ENCODE measurements around the gene ZC3H13.

The ZC3H13 gene, protein sequence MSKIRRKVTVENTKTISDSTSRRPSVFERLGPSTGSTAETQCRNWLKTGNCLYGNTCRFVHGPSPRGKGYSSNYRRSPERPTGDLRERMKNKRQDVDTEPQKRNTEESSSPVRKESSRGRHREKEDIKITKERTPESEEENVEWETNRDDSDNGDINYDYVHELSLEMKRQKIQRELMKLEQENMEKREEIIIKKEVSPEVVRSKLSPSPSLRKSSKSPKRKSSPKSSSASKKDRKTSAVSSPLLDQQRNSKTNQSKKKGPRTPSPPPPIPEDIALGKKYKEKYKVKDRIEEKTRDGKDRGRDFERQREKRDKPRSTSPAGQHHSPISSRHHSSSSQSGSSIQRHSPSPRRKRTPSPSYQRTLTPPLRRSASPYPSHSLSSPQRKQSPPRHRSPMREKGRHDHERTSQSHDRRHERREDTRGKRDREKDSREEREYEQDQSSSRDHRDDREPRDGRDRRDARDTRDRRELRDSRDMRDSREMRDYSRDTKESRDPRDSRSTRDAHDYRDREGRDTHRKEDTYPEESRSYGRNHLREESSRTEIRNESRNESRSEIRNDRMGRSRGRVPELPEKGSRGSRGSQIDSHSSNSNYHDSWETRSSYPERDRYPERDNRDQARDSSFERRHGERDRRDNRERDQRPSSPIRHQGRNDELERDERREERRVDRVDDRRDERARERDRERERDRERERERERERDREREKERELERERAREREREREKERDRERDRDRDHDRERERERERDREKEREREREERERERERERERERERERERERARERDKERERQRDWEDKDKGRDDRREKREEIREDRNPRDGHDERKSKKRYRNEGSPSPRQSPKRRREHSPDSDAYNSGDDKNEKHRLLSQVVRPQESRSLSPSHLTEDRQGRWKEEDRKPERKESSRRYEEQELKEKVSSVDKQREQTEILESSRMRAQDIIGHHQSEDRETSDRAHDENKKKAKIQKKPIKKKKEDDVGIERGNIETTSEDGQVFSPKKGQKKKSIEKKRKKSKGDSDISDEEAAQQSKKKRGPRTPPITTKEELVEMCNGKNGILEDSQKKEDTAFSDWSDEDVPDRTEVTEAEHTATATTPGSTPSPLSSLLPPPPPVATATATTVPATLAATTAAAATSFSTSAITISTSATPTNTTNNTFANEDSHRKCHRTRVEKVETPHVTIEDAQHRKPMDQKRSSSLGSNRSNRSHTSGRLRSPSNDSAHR (N-terminal part only)

GRCh38 chr13:46052319-46053161, at the start of gene ZC3H13:
TSS of gene ZC3H13 (minus strand) at chr13:46052746. CDS start at chr13:46045507, 7,239 bp downstream.
- DNase-seq (ENCODE audit: extremely low read depth in 1 of 2, low read depth in 1 of 2), result peak; percentile 86 to 88

- DNase-seq (ENCODE audit: extremely low read depth in 1 of 2, low read depth in 1 of 2), result no peak
Observed at GRCh38 chr13:46102255-46102605, 49.7 kb upstream of the ZC3H13 start.

DNA sequence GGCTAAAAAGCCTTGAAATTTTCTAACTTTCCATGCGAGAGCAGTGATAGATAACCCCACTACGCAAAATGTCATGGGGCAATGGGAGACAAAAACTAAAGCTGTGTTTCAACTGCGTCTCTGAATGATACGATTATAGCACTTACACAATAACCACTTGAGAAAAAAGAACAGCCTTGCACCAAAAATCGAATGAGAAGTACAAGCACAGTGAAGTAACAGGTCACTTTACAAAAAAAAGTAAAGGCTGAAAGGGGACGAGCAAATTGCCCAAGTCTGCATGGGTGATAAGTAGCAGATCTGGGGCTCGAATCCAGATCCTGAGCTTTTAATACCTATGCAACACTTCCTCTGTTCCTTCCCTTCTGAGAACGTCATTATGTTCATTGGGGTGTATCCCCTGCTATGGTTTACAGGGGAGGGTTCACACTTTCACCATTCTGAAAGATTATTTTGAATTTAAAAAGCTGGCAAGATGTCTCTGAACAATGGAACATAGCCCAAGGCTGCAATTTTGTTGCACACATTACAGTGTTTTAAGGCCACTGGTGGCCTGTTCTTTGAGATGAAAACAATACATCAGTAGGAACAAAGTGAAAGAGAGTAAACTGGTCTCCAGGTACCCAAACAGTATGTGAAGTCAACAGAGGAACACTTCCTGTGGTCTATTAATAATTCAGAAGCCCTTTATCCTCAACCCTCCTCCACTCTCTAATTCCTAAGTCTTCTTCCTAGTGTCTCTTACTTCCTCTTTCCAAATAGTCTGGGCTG, 49.1 kb upstream of the ZC3H13 start:
- no peak for DNase-seq (ENCODE audit: extremely low read depth in 1 of 2, low read depth in 1 of 2)

DNA sequence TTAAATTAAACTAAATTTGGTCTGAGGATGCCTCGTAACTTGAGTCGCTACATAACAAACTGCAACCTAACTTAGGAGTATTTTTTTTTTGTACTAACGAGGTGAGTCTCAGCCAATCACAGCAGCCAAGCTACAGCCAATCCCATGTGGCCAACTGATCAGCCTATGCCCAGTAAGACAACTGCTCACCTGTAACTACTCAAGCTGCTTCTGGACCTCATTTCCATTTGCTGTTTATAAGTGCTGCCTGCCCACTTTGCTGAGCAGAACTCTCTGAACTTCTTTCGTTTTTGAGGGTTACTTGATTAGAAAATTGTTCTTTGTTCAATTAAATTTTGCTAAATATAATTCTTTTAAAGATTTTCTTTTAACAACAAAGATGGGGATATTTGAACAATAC, 48.5 kb upstream of the ZC3H13 start:
- DNase-seq (ENCODE audit: extremely low read depth in 1 of 2, low read depth in 1 of 2), result no peak

- no peak for DNase-seq (ENCODE audit: extremely low read depth in 1 of 2, low read depth in 1 of 2)
Observed at GRCh38 chr13:46100191-46100815, 47.8 kb upstream of the ZC3H13 start.

DNA sequence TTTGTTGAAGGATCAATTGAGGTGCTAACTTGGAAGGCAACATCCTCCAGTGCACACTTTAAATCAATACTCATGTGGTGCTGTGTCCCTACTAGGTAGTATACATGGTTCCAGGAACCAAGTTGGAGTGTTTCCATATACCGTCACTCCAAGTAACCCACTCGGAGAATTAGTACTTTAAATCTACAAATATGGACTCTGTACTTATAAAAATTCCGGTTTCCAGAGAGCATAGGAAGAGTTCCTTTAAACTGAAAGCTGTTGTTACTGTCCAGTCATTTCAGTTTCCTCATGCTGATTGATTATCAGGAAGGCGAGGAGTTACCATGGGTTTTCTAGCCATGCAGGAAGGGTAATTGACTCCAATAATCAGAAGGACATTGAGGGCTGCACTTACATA, 45.1 kb upstream of the ZC3H13 start:
- DNase-seq (ENCODE audit: extremely low read depth in 1 of 2, low read depth in 1 of 2), result no peak

- DNase-seq (ENCODE audit: extremely low read depth in 1 of 2, low read depth in 1 of 2), result no peak
Observed at GRCh38 chr13:46097015-46097414, 44.5 kb upstream of the ZC3H13 start.

GRCh38 chr13:46094478-46094877, 41.9 kb upstream of the ZC3H13 start:
- DNase-seq (ENCODE audit: extremely low read depth in 1 of 2, low read depth in 1 of 2), result no peak

- no peak for DNase-seq (ENCODE audit: extremely low read depth in 1 of 2, low read depth in 1 of 2)
Observed at GRCh38 chr13:46088821-46089562, 36.4 kb upstream of the ZC3H13 start.

DNA sequence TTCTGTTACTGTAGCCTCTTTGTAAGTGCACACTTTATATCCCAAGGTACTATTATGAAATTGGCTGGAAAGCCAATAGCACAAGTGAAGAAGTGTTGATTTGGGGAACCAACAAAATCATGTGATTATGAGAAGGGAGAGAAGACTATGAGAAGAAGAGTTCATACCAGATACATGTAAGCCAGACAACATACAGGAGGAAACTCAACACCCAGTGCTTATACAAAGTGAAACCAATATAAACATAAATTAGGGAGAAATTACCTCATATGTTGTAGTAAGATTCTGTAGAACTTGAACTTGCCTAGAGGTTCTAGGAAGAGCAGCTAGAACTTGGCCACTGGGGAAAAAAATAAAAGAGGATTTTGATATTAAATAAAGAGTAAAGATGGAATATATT, 34.9 kb upstream of the ZC3H13 start:
- no peak for DNase-seq (ENCODE audit: extremely low read depth in 1 of 2, low read depth in 1 of 2)

DNA sequence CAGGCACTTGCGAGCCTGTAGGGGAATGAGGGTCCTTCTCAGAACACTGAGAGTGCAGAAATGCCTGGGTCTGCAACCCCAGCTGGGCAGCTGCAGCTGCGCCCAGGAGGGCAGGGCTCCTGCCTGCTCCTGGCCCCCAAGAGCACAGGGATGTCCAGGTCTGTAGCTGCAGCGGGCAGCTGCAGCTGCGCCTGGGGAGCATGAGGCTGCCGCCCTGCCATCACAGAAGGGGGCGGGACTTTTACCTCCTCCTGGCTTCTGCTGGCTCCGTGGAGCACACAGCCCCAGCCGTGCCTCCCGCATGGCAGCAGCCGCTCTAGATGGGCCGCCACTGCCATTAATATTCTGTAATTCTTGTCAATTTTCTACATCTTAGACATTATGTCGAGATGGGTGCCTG, 34.4 kb upstream of the ZC3H13 start:
- no peak for DNase-seq (ENCODE audit: extremely low read depth in 1 of 2, low read depth in 1 of 2)

- DNase-seq (ENCODE audit: extremely low read depth in 1 of 2, low read depth in 1 of 2), result no peak
Observed at GRCh38 chr13:46086421-46086922, 33.9 kb upstream of the ZC3H13 start.

- no peak for DNase-seq (ENCODE audit: extremely low read depth in 1 of 2, low read depth in 1 of 2)
Observed at GRCh38 chr13:46085737-46086136, 33.2 kb upstream of the ZC3H13 start.

DNA sequence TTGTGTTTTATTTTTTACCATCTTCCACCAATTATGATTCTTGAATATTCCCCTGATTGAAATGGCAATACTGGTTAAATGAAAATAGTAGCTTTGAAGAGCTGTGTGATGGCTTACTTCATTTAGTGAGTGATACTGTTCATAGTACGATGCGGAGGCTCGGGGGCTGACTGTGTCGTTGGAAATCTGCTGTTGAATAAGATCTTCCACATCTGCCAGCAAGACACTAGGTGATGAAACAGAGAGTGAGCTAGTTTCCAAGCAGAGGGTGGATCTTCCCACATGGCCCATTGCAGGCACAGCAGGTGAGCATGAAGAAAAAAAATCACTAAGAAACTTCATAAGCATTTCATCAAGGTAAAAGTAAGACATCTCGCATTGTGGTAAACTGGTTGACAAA, 29.8 kb upstream of the ZC3H13 start:
- DNase-seq (ENCODE audit: extremely low read depth in 1 of 2, low read depth in 1 of 2), result no peak

DNA sequence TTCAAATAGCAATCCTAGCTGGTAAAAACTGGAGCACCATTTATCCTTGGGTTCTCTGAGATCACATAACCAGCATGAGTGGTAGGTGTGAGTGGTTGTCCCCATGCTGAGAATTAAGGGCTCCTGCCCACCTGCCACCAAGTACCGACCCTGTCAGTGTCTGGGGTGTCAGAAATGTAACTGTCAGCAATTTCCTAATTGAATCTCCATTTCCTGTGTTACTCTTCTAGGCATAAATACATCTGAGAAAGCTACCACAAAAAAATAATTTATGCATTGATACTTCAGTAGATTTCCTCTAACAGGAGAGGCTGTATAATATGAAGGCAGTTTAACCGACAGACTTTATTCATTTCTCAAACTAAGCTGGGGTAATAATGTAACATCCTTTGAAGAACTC, 27.2 kb upstream of the ZC3H13 start:
- no peak for DNase-seq (ENCODE audit: extremely low read depth in 1 of 2, low read depth in 1 of 2)

DNA sequence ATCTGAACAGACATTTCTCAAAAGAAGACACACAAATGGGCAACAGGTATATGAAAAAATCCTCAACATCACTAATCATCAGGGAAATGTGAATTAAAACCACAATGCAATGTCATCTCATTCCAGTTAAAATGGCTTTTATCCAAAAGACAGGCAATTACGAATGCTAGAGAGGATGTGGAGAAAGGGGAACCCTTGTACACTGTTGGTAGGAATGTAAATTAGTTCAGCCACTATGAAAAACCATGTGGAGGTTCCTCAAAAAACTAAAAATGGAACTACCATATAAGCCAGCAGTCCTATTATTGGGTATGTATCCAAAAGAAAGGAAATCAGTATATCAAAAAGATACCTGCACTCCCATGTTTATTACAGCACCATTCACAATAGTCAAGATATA, 24.7 kb upstream of the ZC3H13 start:
- no peak for DNase-seq (ENCODE audit: extremely low read depth in 1 of 2, low read depth in 1 of 2)

- no peak for DNase-seq (ENCODE audit: extremely low read depth in 1 of 2, low read depth in 1 of 2)
Observed at GRCh38 chr13:46076827-46077226, 24.3 kb upstream of the ZC3H13 start.

GRCh38 chr13:46075811-46076210, 23.3 kb upstream of the ZC3H13 start:
- no peak for DNase-seq (ENCODE audit: extremely low read depth in 1 of 2, low read depth in 1 of 2)

All from activated CD8-positive, alpha-beta memory T cell treated with anti-CD3 and anti-CD28 coated beads for 1 hour (primary cell).